Urothelium cell line (cell line): ENCODE measurements around the gene ZNF718.
"Not testable (repeated sequence)": the region's sequence is repeated elsewhere in the genome, so short reads cannot be mapped to it uniquely, and the experiment has no call there.

Experiments
- DNase-seq: peaks from one replicate; pipeline ENCODE4 v3.0.0; 2011; ENCODE audit warnings: low spot score, mixed read lengths
- FAIRE-seq: peaks from 2 replicates; lab custom pipeline; 2011; peaks lifted over from hg19 to GRCh38; lab: Jason Lieb, UNC

The ZNF718 gene

GRCh38 chr4:124275-125081 is at the start of gene ZNF718:
Gene ZNF718 (plus strand): TSS chr4:124501. CDS start chr4:124671, 170 bp downstream.
- DNase-seq (peak; percentile 87), FAIRE-seq (no peak)

GRCh38 chr4:85951-86350 is 38.4 kb upstream of the ZNF718 start:
- FAIRE-seq (no peak), DNase-seq (no peak)

- not testable (repeated sequence) for DNase-seq, FAIRE-seq
These were observed 37.6 kb upstream of the ZNF718 start for GRCh38 chr4:86559-87324.

GRCh38 chr4:98386-98785 is 25.9 kb upstream of the ZNF718 start:
- no peak for DNase-seq
- FAIRE-seq, result no peak

- DNase-seq (no peak), FAIRE-seq (no peak)
These were observed 24.4 kb upstream of the ZNF718 start for GRCh38 chr4:99863-100262.

GRCh38 chr4:107083-107443 is 17.2 kb upstream of the ZNF718 start:
- DNase-seq (no peak), FAIRE-seq (no peak)

- FAIRE-seq, result no peak
- DNase-seq, result peak; percentile 6
These were observed 16.6 kb upstream of the ZNF718 start for GRCh38 chr4:107444-108429.

- DNase-seq, result no peak
- no peak for FAIRE-seq
These were observed 11.5 kb upstream of the ZNF718 start for GRCh38 chr4:112771-113170.

- DNase-seq (no peak), FAIRE-seq (no peak)
These were observed 10.6 kb upstream of the ZNF718 start for GRCh38 chr4:113732-114131.

- no peak for DNase-seq
These were observed 10.2 kb upstream of the ZNF718 start for GRCh38 chr4:114149-114548.

GRCh38 chr4:116499-116898 is 7.8 kb upstream of the ZNF718 start:
- DNase-seq (no peak), FAIRE-seq (no peak)

More at GRCh38 chr4:114149-114548, 10.2 kb upstream of the ZNF718 start:
- no peak for FAIRE-seq

GRCh38 chr4:120616-121015 is 3.7 kb upstream of the ZNF718 start:
- DNase-seq (no peak), FAIRE-seq (no peak)

- DNase-seq, result no peak
- no peak for FAIRE-seq
These were observed 2.8 kb upstream of the ZNF718 start for GRCh38 chr4:121408-122084.

GRCh38 chr4:123922-124274 is 403 bp upstream of the ZNF718 start:
- FAIRE-seq, DNase-seq: not testable (repeated sequence)

- FAIRE-seq (no peak), DNase-seq (peak; percentile 19)
These were observed 930 bp downstream of the ZNF718 start for GRCh38 chr4:125091-125771.

- no peak for FAIRE-seq
- no peak for DNase-seq
These were observed 1.5 kb downstream of the ZNF718 start for GRCh38 chr4:125833-126232.

GRCh38 chr4:132483-132882 is 8.2 kb downstream of the ZNF718 start:
- FAIRE-seq, result no peak

GRCh38 chr4:138935-139334 is 14.6 kb downstream of the ZNF718 start:
- FAIRE-seq (no peak), DNase-seq (no peak)

More at GRCh38 chr4:132483-132882, 8.2 kb downstream of the ZNF718 start:
- no peak for DNase-seq

GRCh38 chr4:139691-140090 is 15.4 kb downstream of the ZNF718 start:
- DNase-seq (no peak), FAIRE-seq (no peak)

- no peak for DNase-seq
- FAIRE-seq, result no peak
These were observed 22.3 kb downstream of the ZNF718 start for GRCh38 chr4:146621-147020.
